Measurements from ENCODE around the gene COL4A1. TPM values are rescaled to one million over a fixed set of nuclear protein-coding genes. Genes with fewer than 3 reads are reported as not detected.

The COL4A1 gene
- polyA plus RNA-seq, 1 donor (not counting 4 experiments of a cell fraction or from before 2014, with no cell fraction given): 22.3 TPM

- no peaks in the 10 kb centered on the region for H4K20me1 ChIP-seq (ENCODE audit: control insufficient read depth, extremely low read depth, insufficient read depth, low read length)
Measured at GRCh38 chr13:110213461-110214074, 93.4 kb downstream of the COL4A1 start.

GRCh38 chr13:110212529-110212928 is 94.4 kb downstream of the COL4A1 start:
- H3K9me3 ChIP-seq (ENCODE audit: control insufficient read depth, low read depth, low read length): no peaks in the 10 kb centered on the region
- H3K4me3 ChIP-seq (ENCODE audit: control insufficient read depth in 2 of 3, extremely low read depth in 1 of 3, insufficient read depth in 2 of 3, low read depth in 1 of 3, low read length in 3 of 3): no peak overlapping the region
- no peaks in the 10 kb centered on the region for H3K27me3 ChIP-seq (ENCODE audit: control insufficient read depth, extremely low read depth, insufficient read depth, low read length)
- TF ChIP-seq CTCF (optimal IDR thresholded peaks at IDR 0.05 in 1 of 3, IDR thresholded peaks at IDR 0.05 in 1 of 3, conservative IDR thresholded peaks at IDR 0.05 in 1 of 3; ENCODE audit: extremely low read depth in 1 of 3, insufficient read depth in 2 of 3, low read length in 3 of 3) (no peak), EZH2 (IDR thresholded peaks at IDR 0.05; ENCODE audit: low read length) (no peak)
- H3K4me1 ChIP-seq (ENCODE audit: control insufficient read depth, extremely low read depth, insufficient read depth, low read length): no peaks in the 10 kb centered on the region
- H3K9me1 ChIP-seq (ENCODE audit: control insufficient read depth, extremely low read depth, insufficient read depth, low read length): peaks cover 2% of the 10 kb centered on the region
- DNase-seq (ENCODE audit: low read depth, low spot score): no peak
- dilution Hi-C loops (cut with MboI; ENCODE audit: extremely low pct_ligation_motif_present, low sequenced_read_pairs): no loop called here
- peaks cover 4% of the 10 kb centered on the region for H3K79me2 ChIP-seq (ENCODE audit: control insufficient read depth, insufficient read depth, low read length)
- H4K20me1 ChIP-seq (ENCODE audit: control insufficient read depth, extremely low read depth, insufficient read depth, low read length): no peaks in the 10 kb centered on the region
- no peak overlapping the region for H3K4me2 ChIP-seq (ENCODE audit: control insufficient read depth, extremely low read depth, insufficient read depth, low read depth, low read length)
- no peak overlapping the region for H3K9ac ChIP-seq (ENCODE audit: control insufficient read depth, extremely low read depth, insufficient read depth, low read length)
- no peak for FAIRE-seq
- no peak overlapping the region for H2AFZ ChIP-seq (ENCODE audit: control insufficient read depth, low read length)
- H3K27ac ChIP-seq (ENCODE audit: control insufficient read depth, insufficient read depth, low read length): no peak overlapping the region
- H3K36me3 ChIP-seq (ENCODE audit: control insufficient read depth in 2 of 2, extremely low read depth in 1 of 2, insufficient read depth in 2 of 2, low read length in 2 of 2): peaks cover 9 to 12% of the 10 kb centered on the region in 2 experiments

More at GRCh38 chr13:110213461-110214074, 93.4 kb downstream of the COL4A1 start:
- Histone ChIP-seq H3K4me3 (ENCODE audit: control insufficient read depth in 2 of 3, extremely low read depth in 1 of 3, insufficient read depth in 2 of 3, low read depth in 1 of 3, low read length in 3 of 3) (no peak overlapping the region), H3K4me1 (ENCODE audit: control insufficient read depth, extremely low read depth, insufficient read depth, low read length) (no peaks in the 10 kb centered on the region), H3K27ac (ENCODE audit: control insufficient read depth, insufficient read depth, low read length) (no peak overlapping the region), H3K4me2 (ENCODE audit: control insufficient read depth, extremely low read depth, insufficient read depth, low read depth, low read length) (no peak overlapping the region), H2AFZ (ENCODE audit: control insufficient read depth, low read length) (no peak overlapping the region), H3K36me3 (ENCODE audit: control insufficient read depth in 2 of 2, extremely low read depth in 1 of 2, insufficient read depth in 2 of 2, low read length in 2 of 2) (peaks cover 5 to 14% of the 10 kb centered on the region in 2 experiments), H3K9me1 (ENCODE audit: control insufficient read depth, extremely low read depth, insufficient read depth, low read length) (peaks cover 2% of the 10 kb centered on the region), H3K9me3 (ENCODE audit: control insufficient read depth, low read depth, low read length) (no peaks in the 10 kb centered on the region), H3K9ac (ENCODE audit: control insufficient read depth, extremely low read depth, insufficient read depth, low read length) (no peak overlapping the region), H3K79me2 (ENCODE audit: control insufficient read depth, insufficient read depth, low read length) (peaks cover 4% of the 10 kb centered on the region), H3K27me3 (ENCODE audit: control insufficient read depth, extremely low read depth, insufficient read depth, low read length) (no peaks in the 10 kb centered on the region)
- dilution Hi-C loops (cut with MboI; ENCODE audit: extremely low pct_ligation_motif_present, low sequenced_read_pairs): no loop called here
- TF ChIP-seq EZH2 (IDR thresholded peaks at IDR 0.05; ENCODE audit: low read length): no peak
- TF ChIP-seq CTCF (optimal IDR thresholded peaks at IDR 0.05 in 1 of 3, IDR thresholded peaks at IDR 0.05 in 1 of 3, conservative IDR thresholded peaks at IDR 0.05 in 1 of 3; ENCODE audit: extremely low read depth in 1 of 3, insufficient read depth in 2 of 3, low read length in 3 of 3): no peak
- FAIRE-seq (no peak), DNase-seq (ENCODE audit: low read depth, low spot score) (no peak)

Measured in keratinocyte (primary cell).